MM.1S (cell line): ENCODE data around the gene KCNIP4.

Source experiments
- CTCF ChIP-seq: fragments of 300-600 bp; sonication (generic); IDR thresholded peaks from 2 replicates; pipeline ENCODE4 v1.5.1; 2016; ENCODE audit warnings: antibody characterized with exemption, low read length, mixed read lengths
- EZH2phosphoT487 ChIP-seq: fragments of 300-600 bp; sonication (generic); IDR thresholded peaks from 2 replicates; pipeline ENCODE4 v1.6.1; 2018; ENCODE audit warnings: antibody characterized with exemption, low read length

GRCh38 chr4:21744046-21744445 lies 204.5 kb downstream of the KCNIP4 start:
- TF ChIP-seq EZH2phosphoT487 (no peak), CTCF (no peak)
